Measurements from ENCODE around the gene SCAMP3. TPM values are rescaled to one million over a fixed set of nuclear protein-coding genes. Genes with fewer than 3 reads are reported as not detected.

SCAMP3 gene
- total RNA-seq, 1 donor from 2014 or later = 50.5 TPM

- no peak for TF ChIP-seq CTCF (IDR thresholded peaks at IDR 0.05; ENCODE audit: unreplicated experiment)
- DNase-seq (ENCODE audit: low spot score in 2 of 2, unreplicated experiment in 2 of 2) = no peak
- peaks cover 33% of the 10 kb centered on the region for H3K4me1 Mint-ChIP-seq
- peak overlapping the region; percentile 98 for H3K27ac Mint-ChIP-seq
- H3K36me3 Mint-ChIP-seq = peaks cover 6% of the 10 kb centered on the region
- H3K9me3 Mint-ChIP-seq = no peaks in the 10 kb centered on the region
- H3K27me3 Mint-ChIP-seq (ENCODE audit: low read depth) = peaks cover 3% of the 10 kb centered on the region
- peak overlapping the region; percentile 69 for H3K4me3 Mint-ChIP-seq
Observed at GRCh38 chr1:155245163-155245524, 17.0 kb downstream of the SCAMP3 start.

GRCh38 chr1:155244368-155245162 is 17.6 kb downstream of the SCAMP3 start:
- peaks cover 33% of the 10 kb centered on the region for H3K4me1 Mint-ChIP-seq
- DNase-seq (ENCODE audit: low spot score in 2 of 2, unreplicated experiment in 2 of 2) = peak; percentile 91 to 94
- H3K27me3 Mint-ChIP-seq (ENCODE audit: low read depth) = peaks cover 3% of the 10 kb centered on the region
- peak overlapping the region; percentile 98 for H3K27ac Mint-ChIP-seq
- no peak for TF ChIP-seq CTCF (IDR thresholded peaks at IDR 0.05; ENCODE audit: unreplicated experiment)
- H3K36me3 Mint-ChIP-seq = peaks cover 6% of the 10 kb centered on the region
- H3K9me3 Mint-ChIP-seq = no peaks in the 10 kb centered on the region
- peak overlapping the region; percentile 69 for H3K4me3 Mint-ChIP-seq

GRCh38 chr1:155242805-155243358 is 19.3 kb downstream of the SCAMP3 start:
- Mint-ChIP-seq H3K36me3 (peaks cover 3% of the 10 kb centered on the region), H3K27me3 (ENCODE audit: low read depth) (peaks cover 3% of the 10 kb centered on the region), H3K27ac (peak overlapping the region; percentile 80), H3K4me3 (peak overlapping the region; percentile 69), H3K4me1 (peaks cover 33% of the 10 kb centered on the region), H3K9me3 (no peaks in the 10 kb centered on the region)
- TF ChIP-seq CTCF (IDR thresholded peaks at IDR 0.05; ENCODE audit: unreplicated experiment) = no peak
- DNase-seq (ENCODE audit: low spot score in 2 of 2, unreplicated experiment in 2 of 2) = no peak

GRCh38 chr1:155241841-155242264 is 20.3 kb downstream of the SCAMP3 start:
- Mint-ChIP-seq H3K4me1 (peaks cover 33% of the 10 kb centered on the region), H3K36me3 (peaks cover 3% of the 10 kb centered on the region), H3K4me3 (no peak overlapping the region), H3K27ac (peak overlapping the region; percentile 89), H3K27me3 (ENCODE audit: low read depth) (peaks cover 3% of the 10 kb centered on the region), H3K9me3 (no peaks in the 10 kb centered on the region)
- no peak for DNase-seq (ENCODE audit: low spot score in 2 of 2, unreplicated experiment in 2 of 2)
- TF ChIP-seq CTCF (IDR thresholded peaks at IDR 0.05; ENCODE audit: unreplicated experiment) = no peak

GRCh38 chr1:155241069-155241679 is 21.0 kb downstream of the SCAMP3 start:
- Mint-ChIP-seq H3K27me3 (ENCODE audit: low read depth) (peaks cover 3% of the 10 kb centered on the region), H3K27ac (peak overlapping the region; percentile 89), H3K36me3 (peaks cover 4% of the 10 kb centered on the region), H3K9me3 (no peaks in the 10 kb centered on the region), H3K4me3 (peak overlapping the region; percentile 69), H3K4me1 (peaks cover 33% of the 10 kb centered on the region)
- no peak for TF ChIP-seq CTCF (IDR thresholded peaks at IDR 0.05; ENCODE audit: unreplicated experiment)
- DNase-seq (ENCODE audit: low spot score in 2 of 2, unreplicated experiment in 2 of 2) = peak; percentile 36 to 59

Data from mesothelial cell of epicardium (in vitro differentiated cells).